ENCODE results near the gene PPP1R13B.

DNA sequence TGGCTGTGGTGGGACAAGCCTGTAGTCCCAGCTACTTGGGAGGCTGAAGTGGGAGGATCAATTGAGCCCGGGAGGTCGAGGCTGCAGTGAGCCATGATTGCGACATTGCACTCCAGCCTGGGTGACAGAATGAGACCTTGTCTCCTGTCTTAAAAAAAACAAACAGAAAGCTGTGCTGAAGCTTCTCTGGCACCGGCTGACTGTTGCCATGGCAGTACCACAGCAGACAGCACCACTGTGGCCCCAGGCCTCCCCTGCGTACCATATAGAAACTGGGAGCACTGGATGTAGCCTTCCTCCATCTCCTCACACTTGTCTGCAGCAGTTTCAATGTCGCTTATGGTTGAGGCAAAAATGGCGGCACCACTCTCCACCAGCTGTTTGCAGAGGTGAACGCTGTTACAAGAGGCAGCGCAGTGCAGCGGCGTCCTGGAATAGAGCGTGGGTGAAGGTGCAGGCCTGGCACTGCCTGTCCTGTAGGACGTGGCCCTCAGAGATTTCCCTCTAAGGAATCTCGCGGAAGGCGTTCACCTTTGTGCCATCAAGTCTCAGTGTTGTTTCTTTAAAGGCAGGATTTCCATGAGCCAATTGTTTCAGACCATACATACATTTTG is 109.8 kb downstream of the PPP1R13B start:
- TF ChIP-seq, protein P1, sequence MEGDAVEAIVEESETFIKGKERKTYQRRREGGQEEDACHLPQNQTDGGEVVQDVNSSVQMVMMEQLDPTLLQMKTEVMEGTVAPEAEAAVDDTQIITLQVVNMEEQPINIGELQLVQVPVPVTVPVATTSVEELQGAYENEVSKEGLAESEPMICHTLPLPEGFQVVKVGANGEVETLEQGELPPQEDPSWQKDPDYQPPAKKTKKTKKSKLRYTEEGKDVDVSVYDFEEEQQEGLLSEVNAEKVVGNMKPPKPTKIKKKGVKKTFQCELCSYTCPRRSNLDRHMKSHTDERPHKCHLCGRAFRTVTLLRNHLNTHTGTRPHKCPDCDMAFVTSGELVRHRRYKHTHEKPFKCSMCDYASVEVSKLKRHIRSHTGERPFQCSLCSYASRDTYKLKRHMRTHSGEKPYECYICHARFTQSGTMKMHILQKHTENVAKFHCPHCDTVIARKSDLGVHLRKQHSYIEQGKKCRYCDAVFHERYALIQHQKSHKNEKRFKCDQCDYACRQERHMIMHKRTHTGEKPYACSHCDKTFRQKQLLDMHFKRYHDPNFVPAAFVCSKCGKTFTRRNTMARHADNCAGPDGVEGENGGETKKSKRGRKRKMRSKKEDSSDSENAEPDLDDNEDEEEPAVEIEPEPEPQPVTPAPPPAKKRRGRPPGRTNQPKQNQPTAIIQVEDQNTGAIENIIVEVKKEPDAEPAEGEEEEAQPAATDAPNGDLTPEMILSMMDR (IDR thresholded peaks at IDR 0.05) = no peak
- no peak for TF ChIP-seq POLR2A (IDR thresholded peaks at IDR 0.05)

Data from adrenal gland (tissue), 5 donors.